NCI-H2029 treated with DMSO at 0.1 percent for 48 hours (cell line): Measurements from ENCODE around the gene NRCAM.
A peak's percentile ranks its signal among the peaks of the same experiment; 100 is the strongest.

Experiments used
- DNase-seq: peaks from one replicate; lab custom pipeline; 2025; lab: John Stamatoyannopoulos, UW

Gene NRCAM

GRCh38 chr7:108308276-108308675 lies 148.0 kb downstream of the NRCAM start:
- no peak for DNase-seq

GRCh38 chr7:108307595-108307994 lies 148.6 kb downstream of the NRCAM start:
- no peak for DNase-seq

GRCh38 chr7:108307194-108307593 lies 149.0 kb downstream of the NRCAM start:
- DNase-seq, result no peak

- DNase-seq, result no peak
Measured at GRCh38 chr7:108303332-108303731, 152.9 kb downstream of the NRCAM start.

GRCh38 chr7:108301387-108301786 lies 154.8 kb downstream of the NRCAM start:
- DNase-seq, result no peak

- DNase-seq, result no peak
Measured at GRCh38 chr7:108299251-108299973, 156.8 kb downstream of the NRCAM start.

- DNase-seq, result no peak
Measured at GRCh38 chr7:108296911-108297310, 159.3 kb downstream of the NRCAM start.

GRCh38 chr7:108294595-108294994 lies 161.6 kb downstream of the NRCAM start:
- no peak for DNase-seq

- DNase-seq, result no peak
Measured at GRCh38 chr7:108293149-108293612, 163.1 kb downstream of the NRCAM start.

GRCh38 chr7:108292541-108292940 lies 163.7 kb downstream of the NRCAM start:
- DNase-seq, result no peak

- no peak for DNase-seq
Measured at GRCh38 chr7:108291791-108292440, 164.3 kb downstream of the NRCAM start.

GRCh38 chr7:108291152-108291508 lies 165.1 kb downstream of the NRCAM start:
- DNase-seq, result no peak

- no peak for DNase-seq
Measured at GRCh38 chr7:108290459-108291151, 165.6 kb downstream of the NRCAM start.

GRCh38 chr7:108289852-108290251 lies 166.4 kb downstream of the NRCAM start:
- DNase-seq, result no peak

GRCh38 chr7:108287857-108288256 lies 168.4 kb downstream of the NRCAM start:
- DNase-seq, result no peak

- no peak for DNase-seq
Measured at GRCh38 chr7:108286290-108286904, 169.8 kb downstream of the NRCAM start.

- no peak for DNase-seq
Measured at GRCh38 chr7:108285778-108286177, 170.5 kb downstream of the NRCAM start.

GRCh38 chr7:108285003-108285368 lies 171.2 kb downstream of the NRCAM start:
- no peak for DNase-seq

- no peak for DNase-seq
Measured at GRCh38 chr7:108284349-108285002, 171.8 kb downstream of the NRCAM start.

- no peak for DNase-seq
Measured at GRCh38 chr7:108283252-108283651, 173.0 kb downstream of the NRCAM start.

GRCh38 chr7:108282427-108282996 lies 173.7 kb downstream of the NRCAM start:
- no peak for DNase-seq

GRCh38 chr7:108280136-108280535 lies 176.1 kb downstream of the NRCAM start:
- peak; percentile 46 for DNase-seq
